ENCODE measurements around the gene AP4E1.

- TF ChIP-seq ZNF114 (tag by site-specific recombination; IDR thresholded peaks at IDR 0.05) (no peak), ZNF488 (tag by site-specific recombination; IDR thresholded peaks at IDR 0.05) (no peak), ZNF624 (tag by site-specific recombination; IDR thresholded peaks at IDR 0.05) (no peak), ZNF510 (tag by site-specific recombination; IDR thresholded peaks at IDR 0.05; ENCODE audit: insufficient replicate concordance) (no peak), SALL2 (tag by site-specific recombination; IDR thresholded peaks at IDR 0.05; ENCODE audit: borderline replicate concordance) (no peak), ZNF449 (tag by site-specific recombination; IDR thresholded peaks at IDR 0.05) (no peak)
- TF ChIP-seq, protein P1, sequence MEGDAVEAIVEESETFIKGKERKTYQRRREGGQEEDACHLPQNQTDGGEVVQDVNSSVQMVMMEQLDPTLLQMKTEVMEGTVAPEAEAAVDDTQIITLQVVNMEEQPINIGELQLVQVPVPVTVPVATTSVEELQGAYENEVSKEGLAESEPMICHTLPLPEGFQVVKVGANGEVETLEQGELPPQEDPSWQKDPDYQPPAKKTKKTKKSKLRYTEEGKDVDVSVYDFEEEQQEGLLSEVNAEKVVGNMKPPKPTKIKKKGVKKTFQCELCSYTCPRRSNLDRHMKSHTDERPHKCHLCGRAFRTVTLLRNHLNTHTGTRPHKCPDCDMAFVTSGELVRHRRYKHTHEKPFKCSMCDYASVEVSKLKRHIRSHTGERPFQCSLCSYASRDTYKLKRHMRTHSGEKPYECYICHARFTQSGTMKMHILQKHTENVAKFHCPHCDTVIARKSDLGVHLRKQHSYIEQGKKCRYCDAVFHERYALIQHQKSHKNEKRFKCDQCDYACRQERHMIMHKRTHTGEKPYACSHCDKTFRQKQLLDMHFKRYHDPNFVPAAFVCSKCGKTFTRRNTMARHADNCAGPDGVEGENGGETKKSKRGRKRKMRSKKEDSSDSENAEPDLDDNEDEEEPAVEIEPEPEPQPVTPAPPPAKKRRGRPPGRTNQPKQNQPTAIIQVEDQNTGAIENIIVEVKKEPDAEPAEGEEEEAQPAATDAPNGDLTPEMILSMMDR (tag by site-specific recombination; IDR thresholded peaks at IDR 0.05) = no peak
- TF ChIP-seq, protein P2, sequence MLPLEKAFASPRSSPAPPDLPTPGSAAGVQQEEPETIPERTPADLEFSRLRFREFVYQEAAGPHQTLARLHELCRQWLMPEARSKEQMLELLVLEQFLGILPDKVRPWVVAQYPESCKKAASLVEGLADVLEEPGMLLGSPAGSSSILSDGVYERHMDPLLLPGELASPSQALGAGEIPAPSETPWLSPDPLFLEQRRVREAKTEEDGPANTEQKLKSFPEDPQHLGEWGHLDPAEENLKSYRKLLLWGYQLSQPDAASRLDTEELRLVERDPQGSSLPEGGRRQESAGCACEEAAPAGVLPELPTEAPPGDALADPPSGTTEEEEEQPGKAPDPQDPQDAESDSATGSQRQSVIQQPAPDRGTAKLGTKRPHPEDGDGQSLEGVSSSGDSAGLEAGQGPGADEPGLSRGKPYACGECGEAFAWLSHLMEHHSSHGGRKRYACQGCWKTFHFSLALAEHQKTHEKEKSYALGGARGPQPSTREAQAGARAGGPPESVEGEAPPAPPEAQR (tag by site-specific recombination; IDR thresholded peaks at IDR 0.05) = no peak
Measured at GRCh38 chr15:51022206-51022605, 113.7 kb downstream of the AP4E1 start.
